GM19372 (cell line): ENCODE data around the gene GGT5.
"Not testable (repeated sequence)": the region's sequence is repeated elsewhere in the genome, so short reads cannot be mapped to it uniquely, and the experiment has no call there.

ENCODE experiments used
- ATAC-seq: cut with Tn5 transposase; IDR thresholded peaks from one replicate; pipeline ENCODE4 v1.9.1; 2021; ENCODE audit warnings: mild to moderate bottlenecking, low read depth, moderate library complexity; ENCODE audit not compliant: unreplicated experiment

Gene GGT5

DNA sequence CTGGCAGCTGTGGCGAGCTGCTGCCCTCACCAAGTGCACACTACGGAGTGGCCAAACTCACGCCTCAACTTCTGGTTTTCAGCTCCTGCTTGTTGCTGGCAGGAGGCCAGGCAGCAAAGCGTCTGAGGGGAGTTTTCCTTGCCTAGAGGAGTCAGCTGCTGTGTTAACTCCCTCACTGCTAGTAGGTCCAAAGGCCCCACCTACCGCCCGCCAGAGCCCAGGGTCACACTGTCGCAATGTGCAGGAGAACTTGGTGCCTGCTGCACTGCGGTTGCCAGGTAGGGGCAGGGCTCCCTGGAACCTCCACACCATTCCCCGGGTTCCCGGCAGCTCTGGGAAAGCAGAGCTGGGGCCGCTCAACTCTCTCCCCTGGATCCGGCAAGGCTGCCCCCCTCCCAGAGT, at the start of gene GGT5:
Gene GGT5 (minus strand): TSS at position 53 of the 402 bp plus-strand sequence. CDS start 357 bp downstream, outside the sequence.
- not testable (repeated sequence) for ATAC-seq

GRCh38 chr22:24292202-24292830, 47.4 kb upstream of the GGT5 start:
- ATAC-seq = not testable (repeated sequence)

GRCh38 chr22:24291515-24292201, 46.8 kb upstream of the GGT5 start:
- ATAC-seq = no peak

DNA sequence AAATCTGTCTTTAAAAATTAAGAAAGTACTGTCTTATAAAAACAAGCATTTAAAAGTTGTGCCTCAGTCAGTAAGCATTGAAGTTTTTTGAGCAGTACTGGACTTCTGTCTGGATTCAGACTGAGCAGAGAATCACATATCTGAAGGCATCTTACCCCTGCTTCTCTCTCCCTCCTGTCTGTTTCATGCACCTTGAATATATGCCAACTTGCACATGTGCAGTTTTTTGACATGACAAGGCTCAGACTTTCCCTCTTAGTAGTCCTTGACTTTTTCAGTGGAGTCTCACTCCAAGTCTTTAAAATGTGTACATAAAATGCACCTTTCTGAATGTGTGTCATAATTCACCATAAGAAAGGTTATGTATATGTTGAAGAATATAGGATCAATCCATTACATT, 45.6 kb upstream of the GGT5 start:
- no peak for ATAC-seq

DNA sequence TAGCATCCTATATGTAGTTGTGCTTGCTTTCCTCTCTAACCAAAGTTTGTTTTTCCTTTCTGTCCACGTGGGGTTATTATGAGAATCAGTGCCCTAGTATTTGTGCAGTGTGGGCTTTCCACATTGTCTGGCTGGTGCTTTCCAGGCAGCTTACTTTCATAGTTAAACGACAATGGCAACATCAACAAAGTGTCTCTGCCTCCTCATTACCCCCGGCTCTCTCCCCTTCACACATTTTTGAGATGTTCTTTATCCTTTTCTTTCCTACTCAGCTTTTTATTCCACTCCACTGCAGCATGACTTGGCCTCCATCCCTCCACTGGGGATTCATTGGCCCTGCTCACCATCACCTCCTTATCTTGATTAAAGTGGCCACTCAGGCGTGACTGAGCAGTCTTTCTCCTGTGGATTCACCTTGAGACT, 44.9 kb upstream of the GGT5 start:
- ATAC-seq = no peak

DNA sequence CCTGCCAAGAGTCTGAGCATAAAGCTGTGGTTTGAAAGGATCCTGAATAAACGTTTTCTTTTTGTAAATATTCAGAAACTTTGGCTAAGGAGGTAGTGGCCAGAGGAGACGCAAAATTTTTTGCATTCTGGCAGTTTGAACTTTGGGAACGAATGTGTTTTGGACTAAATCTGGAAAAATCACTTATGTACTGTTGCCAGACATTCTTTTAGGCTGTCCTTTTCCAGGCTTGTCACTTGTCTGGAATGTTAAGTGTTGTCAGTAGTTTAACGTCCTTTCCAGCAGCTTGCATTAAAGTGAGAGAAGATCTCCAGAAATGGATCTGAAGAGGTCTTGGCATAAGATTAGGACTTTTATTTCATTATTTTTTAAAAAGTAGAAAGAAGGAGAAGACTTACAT, 44.2 kb upstream of the GGT5 start:
- ATAC-seq = no peak

- not testable (repeated sequence) for ATAC-seq
Measured at GRCh38 chr22:24287801-24288200, 42.9 kb upstream of the GGT5 start.

DNA sequence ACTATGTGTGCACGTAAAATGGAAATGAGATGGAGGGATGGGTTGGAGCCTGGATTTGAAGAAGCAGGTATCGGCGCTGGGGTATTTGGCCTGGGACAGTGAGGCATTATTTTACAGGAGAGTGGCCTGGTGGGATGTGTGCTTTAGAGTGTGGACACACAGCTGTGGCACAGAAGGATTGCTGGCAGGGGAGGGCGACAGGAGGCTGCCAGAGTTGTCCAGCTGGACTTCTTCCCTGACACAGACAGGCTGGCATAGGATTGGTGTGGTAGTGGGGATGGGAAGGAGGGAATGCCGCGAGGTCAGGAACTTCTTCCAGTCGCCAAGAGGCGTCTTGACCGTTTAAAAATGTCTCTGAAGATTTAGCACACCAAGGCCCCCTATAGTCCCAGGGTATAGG, 42.3 kb upstream of the GGT5 start:
- not testable (repeated sequence) for ATAC-seq

DNA sequence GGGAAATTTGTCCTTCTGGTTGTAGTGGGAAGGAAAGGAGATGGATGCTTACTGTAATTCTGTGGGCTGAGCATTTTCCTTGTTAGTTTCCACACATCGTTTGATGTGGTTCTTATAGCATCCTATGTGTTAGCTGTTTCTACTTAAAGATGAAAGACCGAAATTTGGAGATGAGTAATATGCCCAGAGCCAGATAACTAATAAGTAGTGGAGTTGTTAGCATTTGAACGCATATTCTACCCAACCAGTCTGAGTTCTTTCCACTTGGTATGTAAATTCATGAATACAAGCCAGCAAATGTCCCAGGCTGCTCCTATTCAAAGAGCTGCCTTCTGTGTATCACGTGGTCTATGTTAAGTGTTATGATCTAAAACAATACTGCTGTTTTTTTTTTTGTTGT, 40.4 kb upstream of the GGT5 start:
- no peak for ATAC-seq

DNA sequence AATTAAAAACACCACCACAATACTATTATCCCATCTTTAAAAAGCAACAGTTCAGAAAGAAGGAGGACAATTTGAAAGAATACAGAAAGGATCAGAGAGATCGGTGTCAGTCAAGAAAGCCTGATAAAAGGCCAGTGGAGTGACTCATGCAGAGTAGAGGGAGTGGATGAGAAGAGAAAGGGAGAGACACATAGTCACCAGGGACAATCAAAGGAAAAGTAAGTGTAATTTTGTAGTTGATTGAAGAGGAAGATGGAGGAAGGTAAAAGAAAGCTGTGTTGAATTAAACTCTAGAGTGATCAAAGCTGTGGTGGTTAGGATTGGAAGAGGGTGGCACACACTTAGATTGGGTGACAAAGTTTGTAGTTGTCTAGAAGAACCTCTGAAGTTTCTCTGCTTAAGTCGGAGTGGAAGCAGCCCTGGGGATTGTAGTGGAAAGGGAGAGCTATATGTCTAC, 39.9 kb upstream of the GGT5 start:
- no peak for ATAC-seq

GRCh38 chr22:24282401-24282800, 37.5 kb upstream of the GGT5 start:
- no peak for ATAC-seq

- not testable (repeated sequence) for ATAC-seq
Measured at GRCh38 chr22:24280363-24280762, 35.5 kb upstream of the GGT5 start.

DNA sequence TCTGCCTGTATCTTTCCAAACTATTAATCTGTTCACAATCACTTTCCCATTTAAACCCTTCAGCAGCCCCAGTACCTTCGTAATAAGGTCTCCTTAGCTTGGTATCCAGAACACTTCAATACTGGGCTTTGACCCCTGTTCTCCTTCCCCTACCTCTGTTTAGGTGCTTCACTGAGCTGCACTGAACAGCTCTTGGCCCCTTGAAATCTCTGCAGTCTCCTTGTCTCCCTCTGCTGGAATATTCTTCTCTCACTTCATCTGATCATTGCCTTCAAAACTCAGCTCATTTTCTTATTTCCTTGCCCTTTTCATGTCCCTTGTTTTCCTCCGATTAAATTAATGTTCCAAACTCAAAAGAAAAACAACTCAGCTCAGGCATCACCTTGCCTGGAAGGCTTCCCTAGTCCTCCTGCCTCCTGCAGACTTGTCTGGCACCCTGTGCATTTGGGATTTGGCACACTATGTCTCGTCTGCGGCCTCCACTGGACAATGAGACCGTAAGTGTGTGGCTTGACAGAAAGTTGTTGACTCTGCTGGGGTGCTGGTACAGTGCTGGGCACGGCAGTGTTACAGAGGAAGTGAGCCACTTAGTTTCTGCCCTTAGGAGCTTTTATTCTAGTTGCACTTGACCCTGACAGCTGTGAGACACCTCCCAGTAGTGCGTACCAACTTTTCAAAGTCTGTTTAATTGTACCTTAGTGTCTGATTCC, 30.0 kb upstream of the GGT5 start:
- ATAC-seq = not testable (repeated sequence)

DNA sequence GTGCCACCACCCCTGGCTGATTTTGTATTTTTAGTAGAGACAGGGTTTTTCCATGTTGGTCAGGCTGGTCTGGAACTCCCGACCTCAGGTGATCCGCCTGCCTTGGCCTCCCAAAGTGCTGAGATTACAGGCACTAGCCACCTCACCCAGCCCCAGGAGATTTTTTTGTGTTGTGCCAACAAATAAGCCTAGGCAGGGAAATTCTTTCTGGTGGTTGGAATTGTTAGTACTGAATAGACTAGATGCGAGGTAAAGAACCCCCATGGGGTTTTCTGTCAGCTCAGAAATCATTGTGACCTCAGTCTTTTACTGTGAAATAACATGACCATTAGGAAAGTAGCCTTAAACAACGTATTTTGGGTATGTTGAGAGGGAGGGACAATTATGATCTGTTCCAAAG, 29.0 kb upstream of the GGT5 start:
- ATAC-seq = not testable (repeated sequence)

DNA sequence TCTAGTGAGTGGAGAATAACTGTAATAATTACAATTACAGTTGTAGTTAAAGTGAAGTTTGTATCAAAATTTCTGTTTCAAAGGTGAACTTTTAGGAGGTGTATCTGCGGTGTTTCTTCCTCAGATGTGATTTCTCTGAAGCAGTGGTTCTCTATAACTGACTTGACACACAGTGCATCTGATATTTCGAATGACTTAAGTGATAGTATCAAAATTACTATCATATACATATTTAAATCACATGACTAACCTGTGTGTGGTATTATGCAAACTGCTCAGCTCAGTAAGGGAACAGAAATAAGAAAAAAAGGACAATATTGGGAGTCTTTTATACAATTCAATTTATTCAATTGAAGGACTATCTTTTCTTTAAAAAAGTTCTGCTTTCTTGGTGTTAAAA, 28.1 kb upstream of the GGT5 start:
- ATAC-seq = not testable (repeated sequence)

GRCh38 chr22:24271386-24271854, 26.5 kb upstream of the GGT5 start:
- ATAC-seq = no peak

- ATAC-seq = peak; percentile 92
Measured at GRCh38 chr22:24270556-24271385, 25.9 kb upstream of the GGT5 start, which contains the start of gene SPECC1L. SPECC1L (plus strand) TSS chr22:24270831; CDS start chr22:24302232, 31,401 bp downstream.

DNA sequence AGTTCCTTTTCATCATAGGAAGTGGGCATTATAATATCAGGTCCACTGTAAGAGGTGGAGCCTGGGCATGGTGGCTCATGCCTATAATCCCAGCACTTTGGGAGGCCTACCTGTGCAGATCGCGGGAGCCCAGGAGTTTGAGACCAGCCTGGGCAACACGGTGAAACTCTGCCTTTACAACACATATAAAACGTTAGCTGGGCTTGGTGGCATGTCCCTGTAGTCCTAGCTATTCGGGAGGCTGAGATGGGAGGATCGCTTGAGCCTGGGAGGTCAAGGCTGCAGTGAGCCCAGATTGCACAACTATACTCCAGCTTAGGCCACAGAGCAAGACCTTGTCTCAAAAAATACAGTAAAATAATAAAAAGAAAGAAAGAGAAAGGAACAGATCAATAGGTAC, 21.6 kb upstream of the GGT5 start:
- ATAC-seq = not testable (repeated sequence)

DNA sequence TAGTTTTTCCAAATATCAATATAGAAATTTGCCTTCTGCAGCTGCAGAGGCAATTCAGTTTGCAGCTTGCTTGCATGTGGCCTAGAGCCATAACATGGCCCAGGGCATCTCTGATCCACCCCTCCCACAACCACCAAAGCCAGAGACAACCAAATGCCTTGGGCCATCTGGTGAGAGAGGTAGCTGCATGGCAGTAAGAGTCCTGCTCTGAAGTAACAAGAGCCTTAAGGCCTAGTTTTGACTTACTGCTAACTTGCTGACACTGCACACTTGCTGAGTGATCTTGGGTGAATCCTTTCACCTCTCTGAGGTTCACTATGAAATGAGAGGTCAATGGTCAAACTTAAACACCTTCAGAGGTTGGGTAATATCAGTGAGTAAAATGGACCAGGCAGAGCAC, 20.9 kb upstream of the GGT5 start:
- no peak for ATAC-seq

DNA sequence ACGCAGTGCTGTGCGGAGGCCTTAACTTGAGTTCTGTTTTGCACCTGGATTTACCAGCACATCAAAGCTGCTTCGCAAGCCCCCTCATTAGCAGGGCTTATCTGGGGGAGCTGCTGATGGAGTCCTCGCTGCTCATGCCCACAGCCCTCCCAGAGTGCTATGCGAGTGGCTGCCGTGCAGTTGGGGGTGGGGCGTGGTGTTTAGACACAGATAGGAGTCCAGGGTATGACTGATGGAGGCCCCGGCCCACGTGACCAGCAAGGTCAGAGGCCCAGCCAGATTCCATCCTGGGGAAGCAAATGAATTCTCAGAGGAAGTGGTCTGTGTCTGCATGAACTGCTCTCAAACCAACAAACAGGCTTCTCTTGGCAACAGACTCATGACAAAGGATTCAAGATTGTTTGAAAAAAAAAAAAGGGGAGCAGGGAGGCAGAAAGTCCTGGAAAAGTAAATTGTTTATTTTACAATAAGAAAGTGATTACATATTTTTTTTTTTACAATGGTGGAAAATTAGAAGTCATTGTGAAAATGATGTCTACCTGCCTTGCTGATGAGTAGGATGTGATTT, 19.5 kb upstream of the GGT5 start:
- not testable (repeated sequence) for ATAC-seq
